T-cell (primary cell): ENCODE results near the gene DYRK2. TPM values are rescaled to one million over a fixed set of nuclear protein-coding genes. Genes with fewer than 3 reads are reported as not detected.

Experiments used
- ATAC-seq, 4 experiments: fragments of 200-7000 bp in 3 of 4; fragments of 150-1000 bp in 1 of 4; cut with Tn5 transposase; replicated peaks in 1 of 4; 1 replicate in 3 of 4; 2 replicates in 1 of 4; pipeline ENCODE4 v1.10.0; 2021; ENCODE audit warnings: moderate library complexity in 3 of 4, mild to moderate bottlenecking in 2 of 4, moderate number of reproducible peaks in 1 of 4
- CTCF ChIA-PET, 2 donors: fragments of 300-600 bp; sonication (Branson Sonifier 250); formaldehyde crosslinking; loops; one replicate each; lab custom pipeline; 2022; ENCODE audit warnings: antibody characterized with exemption in 2 of 2; lab: Charles Lee
- POLR2A ChIA-PET, 2 donors: fragments of 300-600 bp; sonication (Branson Sonifier 250); formaldehyde crosslinking; loops; one replicate each; lab custom pipeline; 2022; ENCODE audit warnings: antibody characterized with exemption in 2 of 2; lab: Charles Lee
- DNase-seq, 35 experiments: peaks; one replicate each; pipeline versions ENCODE4 v3.0.0 to v3.0.0-alpha.2; 2013 to 2023
- H3K27ac ChIP-seq: one replicate; pipeline ENCODE4 v1.5.1; 2013; ENCODE audit warnings: low read length
- H3K27me3 ChIP-seq, 2 experiments: replicated peaks in 1 of 2; 1 replicate in 1 of 2; 2 replicates in 1 of 2; pipeline versions ENCODE4 v1.6.1 to v1.7.0; 2013; ENCODE audit warnings: low read length in 1 of 2, mixed read lengths in 1 of 2; ENCODE audit not compliant: control insufficient read depth in 2 of 2, insufficient read depth in 2 of 2; ENCODE audit errors: extremely low read depth in 1 of 2
- H3K36me3 ChIP-seq, 2 donors: 1 replicate in 1 of 2; 2 replicates in 1 of 2; pipeline versions ENCODE4 v1.6.1 to v1.7.0; 2013; ENCODE audit warnings: low read length in 1 of 2; ENCODE audit not compliant: control insufficient read depth in 2 of 2, insufficient read depth in 1 of 2; ENCODE audit errors: extremely low read depth in 1 of 2
- H3K4me1 ChIP-seq, 2 experiments: 1 replicate in 1 of 2; 2 replicates in 1 of 2; pipeline versions ENCODE4 v1.6.1 to v1.7.0; 2013; ENCODE audit warnings: low read length in 2 of 2, mixed read lengths in 1 of 2; ENCODE audit not compliant: insufficient read depth in 2 of 2, control insufficient read depth in 1 of 2; ENCODE audit errors: extremely low read depth in 1 of 2
- H3K4me3 ChIP-seq, 2 donors: 1 replicate in 1 of 2; 2 replicates in 1 of 2; pipeline versions ENCODE4 v1.5.1 to v1.7.0; 2013; ENCODE audit warnings: mild to moderate bottlenecking in 2 of 2, low read length in 1 of 2, moderate library complexity in 1 of 2; ENCODE audit not compliant: control insufficient read depth in 1 of 2; ENCODE audit errors: extremely low read depth in 1 of 2
- H3K9me3 ChIP-seq: 2 replicates; pipeline ENCODE4 v1.7.0; 2013
- H3K27ac Mint-ChIP-seq, 2 donors: one replicate each; pipeline ENCODE4 v1.8.0; 2020 to 2021; ENCODE audit warnings: mild to moderate bottlenecking in 2 of 2, mixed read lengths in 2 of 2
- H3K27me3 Mint-ChIP-seq, 2 donors: one replicate each; pipeline ENCODE4 v1.8.0; 2021 to 2022; ENCODE audit warnings: mixed read lengths in 2 of 2
- H3K36me3 Mint-ChIP-seq: one replicate; pipeline ENCODE4 v1.8.0; 2021; ENCODE audit warnings: mixed read lengths
- H3K4me1 Mint-ChIP-seq, 3 donors: one replicate each; pipeline ENCODE4 v1.8.0; 2020 to 2022; ENCODE audit warnings: mixed read lengths in 3 of 3, mild to moderate bottlenecking in 1 of 3
- H3K4me3 Mint-ChIP-seq, 3 donors: one replicate each; pipeline ENCODE4 v1.8.0; 2020 to 2022; ENCODE audit warnings: mild to moderate bottlenecking in 3 of 3, mixed read lengths in 3 of 3, moderate library complexity in 3 of 3
- H3K9me3 Mint-ChIP-seq, 3 donors: one replicate each; pipeline ENCODE4 v1.8.0; 2020 to 2022; ENCODE audit warnings: mixed read lengths in 3 of 3
- WGBS: methylation state at CpG from one replicate; pipeline ENCODE4 v1.1.5; 2013; ENCODE audit warnings: missing lambda C conversion rate; ENCODE audit not compliant: insufficient coverage; 5-methylcytosine and 5-hydroxymethylcytosine counted together
- total RNA-seq, 35 experiments: library from RNA in 6 of 35; stranded (reverse) in 6 of 35; fragments of 120-200 nt in 1 of 35; gene quantifications; one replicate each; pipeline versions ENCODE4 v1.2.1 to v1.2.4 and lab custom pipeline; 2013 to 2026

The DYRK2 gene
- total RNA-seq, 5 donors from 2014 or later (not counting 1 experiment from before 2014, with no cell fraction given), result 104 to 138 (median 120) TPM

- peaks cover 4 to 6% of the 10 kb centered on the region in 2 experiments for H3K4me1 ChIP-seq
- no peak overlapping the region for H3K27ac Mint-ChIP-seq
- H3K4me1 Mint-ChIP-seq, result peaks cover 25 to 41% (median 25%) of the 10 kb centered on the region in 3 donors
- H3K36me3 Mint-ChIP-seq, result no peaks in the 10 kb centered on the region
- no peaks in the 10 kb centered on the region for H3K9me3 ChIP-seq
- no peak for ATAC-seq
- no CpG with 5 or more reads among the region's 4 CpGs for WGBS
- H3K27ac ChIP-seq, result no peak overlapping the region
- CTCF ChIA-PET, result no interaction called here
- H3K27me3 Mint-ChIP-seq, result no peaks in the 10 kb centered on the region
- H3K4me3 Mint-ChIP-seq, result no peak overlapping the region
- no peaks in the 10 kb centered on the region for H3K36me3 ChIP-seq
- H3K27me3 ChIP-seq, result no peaks in the 10 kb centered on the region
- no peak overlapping the region for H3K4me3 ChIP-seq
- POLR2A ChIA-PET, result no interaction called here
- no peak for DNase-seq
- no peaks in the 10 kb centered on the region for H3K9me3 Mint-ChIP-seq
Measured at GRCh38 chr12:67704071-67704470, 55.5 kb downstream of the DYRK2 start.

GRCh38 chr12:67705394-67706370, 57.1 kb downstream of the DYRK2 start:
- WGBS, result 50% methylated on average over 2 of the region's 6 CpGs
- no peak for DNase-seq
- Mint-ChIP-seq H3K36me3 (no peaks in the 10 kb centered on the region), H3K4me1 (peaks cover 14 to 31% (median 16%) of the 10 kb centered on the region in 3 donors), H3K4me3 (no peak overlapping the region), H3K9me3 (no peaks in the 10 kb centered on the region), H3K27ac (no peak overlapping the region), H3K27me3 (no peaks in the 10 kb centered on the region)
- POLR2A ChIA-PET, result no interaction called here
- Histone ChIP-seq H3K27me3 (no peaks in the 10 kb centered on the region), H3K9me3 (no peaks in the 10 kb centered on the region), H3K27ac (no peak overlapping the region), H3K4me1 (no peaks in the 10 kb centered on the region), H3K4me3 (no peak overlapping the region), H3K36me3 (no peaks in the 10 kb centered on the region)
- ATAC-seq, result no peak
- CTCF ChIA-PET, result interaction anchor here in 1 of 2 donors (0.6 kb wide), 1 partner anchor 1109 kb away, joined by 4 read pairs; no protein-coding TSS in a partner anchor

DNA sequence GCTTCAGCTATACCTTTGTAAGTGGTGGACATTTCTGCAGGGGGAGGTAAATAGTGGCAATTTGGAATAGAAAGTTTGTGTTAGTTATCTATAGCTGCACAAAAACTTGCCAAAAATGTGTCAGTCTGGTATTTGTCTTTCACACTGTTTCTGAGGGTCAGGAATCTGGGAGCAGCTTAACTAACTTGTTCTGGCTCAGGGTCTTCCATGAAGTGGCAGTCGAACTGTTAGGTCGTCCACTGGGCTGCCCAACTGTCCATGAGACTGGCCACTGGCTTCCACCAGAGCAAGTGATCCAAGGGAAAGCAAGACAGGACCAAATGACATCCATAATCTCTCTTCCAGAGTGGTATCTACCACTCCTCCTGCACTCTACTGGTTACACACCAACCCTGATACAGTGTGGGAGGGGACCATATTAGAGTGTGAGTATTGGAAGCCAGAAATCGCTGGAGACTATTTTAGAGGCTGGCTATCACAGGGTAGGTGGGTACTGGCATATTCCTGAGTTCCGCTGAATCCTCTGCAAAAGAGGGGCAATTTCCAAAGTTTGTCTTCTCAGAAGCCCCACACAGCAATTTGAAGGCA, 60.9 kb downstream of the DYRK2 start:
- no peaks in the 10 kb centered on the region for H3K4me1 ChIP-seq
- Mint-ChIP-seq H3K36me3 (peaks cover 4% of the 10 kb centered on the region), H3K27me3 (no peaks in the 10 kb centered on the region), H3K4me3 (no peak overlapping the region), H3K9me3 (no peaks in the 10 kb centered on the region), H3K4me1 (peaks cover 4 to 14% (median 9%) of the 10 kb centered on the region in 3 donors), H3K27ac (no peak overlapping the region)
- peaks cover 0 to 2% of the 10 kb centered on the region in 2 donors for H3K36me3 ChIP-seq
- DNase-seq (no peak), ATAC-seq (no peak)
- no peak overlapping the region for H3K4me3 ChIP-seq
- H3K27me3 ChIP-seq, result no peaks in the 10 kb centered on the region
- H3K27ac ChIP-seq, result no peak overlapping the region
- CTCF ChIA-PET, result no interaction called here
- WGBS, result 88% methylated on average over 4 of the region's 4 CpGs
- POLR2A ChIA-PET, result no interaction called here
- no peaks in the 10 kb centered on the region for H3K9me3 ChIP-seq

DNA sequence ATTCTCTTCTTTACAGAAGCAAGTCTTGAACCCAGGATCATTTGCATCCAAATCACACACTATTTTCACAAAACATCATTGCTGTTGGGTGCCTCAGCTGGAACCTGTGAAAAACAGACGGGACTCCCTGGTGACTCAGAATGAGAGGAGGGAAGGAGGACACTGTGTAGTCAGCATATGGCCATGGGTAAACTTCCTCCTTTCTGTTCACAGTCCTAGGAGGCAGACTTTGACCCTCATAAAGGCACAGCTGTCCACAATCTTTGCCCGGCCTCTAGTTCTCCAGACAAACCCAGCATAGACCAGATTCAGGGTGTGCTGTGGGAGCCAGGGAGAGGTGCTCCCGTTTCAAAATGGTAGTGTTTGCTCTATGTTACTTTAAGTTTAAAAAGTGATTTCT, 62.0 kb downstream of the DYRK2 start:
- no peak overlapping the region for H3K27ac Mint-ChIP-seq
- H3K9me3 Mint-ChIP-seq, result no peaks in the 10 kb centered on the region
- H3K27ac ChIP-seq, result no peak overlapping the region
- peaks cover 8 to 12% (median 12%) of the 10 kb centered on the region in 3 donors for H3K4me1 Mint-ChIP-seq
- H3K4me3 Mint-ChIP-seq, result no peak overlapping the region
- H3K36me3 ChIP-seq, result peaks cover 0 to 2% of the 10 kb centered on the region in 2 donors
- no peaks in the 10 kb centered on the region for H3K27me3 Mint-ChIP-seq
- H3K27me3 ChIP-seq, result no peaks in the 10 kb centered on the region
- peaks cover 4% of the 10 kb centered on the region for H3K36me3 Mint-ChIP-seq
- CTCF ChIA-PET, result no interaction called here
- ATAC-seq (no peak), DNase-seq (no peak)
- POLR2A ChIA-PET, result no interaction called here
- 80% methylated on average over 1 of the region's 3 CpGs for WGBS
- H3K4me3 ChIP-seq, result no peak overlapping the region
- H3K9me3 ChIP-seq, result no peaks in the 10 kb centered on the region
- H3K4me1 ChIP-seq, result no peaks in the 10 kb centered on the region

- Mint-ChIP-seq H3K27me3 (no peaks in the 10 kb centered on the region), H3K36me3 (peaks cover 4% of the 10 kb centered on the region), H3K27ac (no peak overlapping the region), H3K9me3 (no peaks in the 10 kb centered on the region), H3K4me3 (no peak overlapping the region), H3K4me1 (peaks cover 4% of the 10 kb centered on the region in 3 donors)
- Histone ChIP-seq H3K27me3 (no peaks in the 10 kb centered on the region), H3K36me3 (peaks cover 0 to 2% of the 10 kb centered on the region in 2 donors), H3K4me1 (no peaks in the 10 kb centered on the region), H3K9me3 (no peaks in the 10 kb centered on the region), H3K4me3 (no peak overlapping the region), H3K27ac (no peak overlapping the region)
- WGBS, result 100% methylated on average over 1 of the region's 1 CpG
- DNase-seq (no peak), ATAC-seq (no peak)
- CTCF ChIA-PET, result interaction anchor here (0.6 to 0.7 kb wide), 4 partner anchors 22 to 226 kb away, joined by 3 to 4 read pairs (median 4); no protein-coding TSS in a partner anchor
- POLR2A ChIA-PET, result no interaction called here
Measured at GRCh38 chr12:67712011-67712410, 63.5 kb downstream of the DYRK2 start.

DNA sequence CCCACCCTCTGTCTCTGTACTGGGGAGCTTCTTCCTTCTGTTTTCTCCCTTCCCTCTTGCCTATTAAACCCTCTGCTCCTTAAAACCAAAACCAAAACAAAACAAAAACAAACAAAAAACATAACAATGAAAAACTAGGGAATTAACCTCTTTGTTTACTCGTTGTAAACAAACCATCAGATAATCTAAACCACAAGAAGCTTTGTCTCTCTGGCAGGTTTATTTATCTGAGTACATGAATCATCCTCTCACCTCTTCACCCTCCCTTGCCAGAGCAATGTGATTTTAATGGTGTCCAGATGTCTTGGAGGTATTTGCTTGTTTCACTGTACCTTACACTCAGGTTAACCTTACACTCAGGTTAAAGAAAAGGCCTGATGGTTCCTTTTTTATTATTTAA, 66.1 kb downstream of the DYRK2 start:
- no peaks in the 10 kb centered on the region for H3K4me1 ChIP-seq
- Mint-ChIP-seq H3K9me3 (no peaks in the 10 kb centered on the region), H3K4me3 (no peak overlapping the region), H3K27me3 (peaks cover 0 to 2% of the 10 kb centered on the region in 2 donors), H3K4me1 (peaks cover 4% of the 10 kb centered on the region in 3 donors), H3K36me3 (peaks cover 4% of the 10 kb centered on the region), H3K27ac (no peak overlapping the region)
- no peaks in the 10 kb centered on the region for H3K9me3 ChIP-seq
- POLR2A ChIA-PET, result no interaction called here
- H3K27me3 ChIP-seq, result no peaks in the 10 kb centered on the region
- CTCF ChIA-PET, result no interaction called here
- H3K27ac ChIP-seq, result no peak overlapping the region
- no peak overlapping the region for H3K4me3 ChIP-seq
- DNase-seq (no peak), ATAC-seq (no peak)
- H3K36me3 ChIP-seq, result peaks cover 0 to 2% of the 10 kb centered on the region in 2 donors
- 40% methylated on average over 1 of the region's 1 CpG for WGBS
